Measurements from ENCODE around the gene ZBTB20. TPM values are rescaled to one million over a fixed set of nuclear protein-coding genes. Genes with fewer than 3 reads are reported as not detected.

Gene ZBTB20
- total and polyA plus RNA-seq, 2 experiments from 2014 or later, result 15.7 to 37.3 TPM

GRCh38 chr3:114867835-114868503 lies 279.1 kb downstream of the ZBTB20 start:
- H3K27me3 ChIP-seq, result no peaks in the 10 kb centered on the region
- no peak for TF ChIP-seq CTCF (IDR thresholded peaks at IDR 0.05; ENCODE audit: low read depth, low read length)
- no peak for DNase-seq (ENCODE audit: low read depth in 1 of 2, low spot score in 1 of 2)
- no peak overlapping the region for H3K27ac ChIP-seq
- no peaks in the 10 kb centered on the region for H3K36me3 ChIP-seq
- H3K4me3 ChIP-seq, result no peak overlapping the region
- H3K9me3 ChIP-seq (ENCODE audit: low read depth), result no peaks in the 10 kb centered on the region
- H3K4me1 ChIP-seq (ENCODE audit: low read depth), result no peaks in the 10 kb centered on the region

GRCh38 chr3:114867359-114867758 lies 279.7 kb downstream of the ZBTB20 start:
- Histone ChIP-seq H3K4me1 (ENCODE audit: low read depth) (no peaks in the 10 kb centered on the region), H3K27ac (no peak overlapping the region), H3K27me3 (no peaks in the 10 kb centered on the region), H3K9me3 (ENCODE audit: low read depth) (no peaks in the 10 kb centered on the region), H3K4me3 (no peak overlapping the region), H3K36me3 (no peaks in the 10 kb centered on the region)
- no peak for TF ChIP-seq CTCF (IDR thresholded peaks at IDR 0.05; ENCODE audit: low read depth, low read length)
- DNase-seq (ENCODE audit: low read depth in 1 of 2, low spot score in 1 of 2), result no peak

GRCh38 chr3:114866430-114866829 lies 280.7 kb downstream of the ZBTB20 start:
- TF ChIP-seq CTCF (IDR thresholded peaks at IDR 0.05; ENCODE audit: low read depth, low read length), result no peak

GRCh38 chr3:114864970-114865369 lies 282.1 kb downstream of the ZBTB20 start:
- no peaks in the 10 kb centered on the region for H3K36me3 ChIP-seq
- no peak for DNase-seq (ENCODE audit: low read depth in 1 of 2, low spot score in 1 of 2)
- no peaks in the 10 kb centered on the region for H3K9me3 ChIP-seq (ENCODE audit: low read depth)
- H3K4me1 ChIP-seq (ENCODE audit: low read depth), result no peaks in the 10 kb centered on the region
- H3K27me3 ChIP-seq, result no peaks in the 10 kb centered on the region
- H3K27ac ChIP-seq, result no peak overlapping the region
- no peak overlapping the region for H3K4me3 ChIP-seq
- no peak for TF ChIP-seq CTCF (IDR thresholded peaks at IDR 0.05; ENCODE audit: low read depth, low read length)

More at GRCh38 chr3:114866430-114866829, 280.7 kb downstream of the ZBTB20 start:
- Histone ChIP-seq H3K36me3 (no peaks in the 10 kb centered on the region), H3K4me1 (ENCODE audit: low read depth) (no peaks in the 10 kb centered on the region), H3K9me3 (ENCODE audit: low read depth) (no peaks in the 10 kb centered on the region), H3K27me3 (no peaks in the 10 kb centered on the region), H3K27ac (no peak overlapping the region), H3K4me3 (no peak overlapping the region)
- DNase-seq (ENCODE audit: low read depth in 1 of 2, low spot score in 1 of 2), result no peak

GRCh38 chr3:114863848-114864247 lies 283.2 kb downstream of the ZBTB20 start:
- DNase-seq (ENCODE audit: low read depth in 1 of 2, low spot score in 1 of 2), result no peak
- H3K27me3 ChIP-seq, result no peaks in the 10 kb centered on the region
- no peaks in the 10 kb centered on the region for H3K4me1 ChIP-seq (ENCODE audit: low read depth)
- no peak for TF ChIP-seq CTCF (IDR thresholded peaks at IDR 0.05; ENCODE audit: low read depth, low read length)
- H3K36me3 ChIP-seq, result no peaks in the 10 kb centered on the region
- no peak overlapping the region for H3K27ac ChIP-seq
- no peaks in the 10 kb centered on the region for H3K9me3 ChIP-seq (ENCODE audit: low read depth)
- H3K4me3 ChIP-seq, result no peak overlapping the region
